Upper lobe of left lung (tissue), 4 donors: ENCODE measurements around the gene EPHB2.

Experiments used
- CTCF ChIP-seq, 6 experiments: fragments of 450-650 bp in 4 of 6; fragments of 200-600 bp in 2 of 6; sonication (generic) in 2 of 6; IDR thresholded peaks; one replicate each; pipeline ENCODE4 v1.5.1; 2016 to 2019; ENCODE audit warnings: antibody characterized with exemption in 6 of 6
- POLR2AphosphoS5 ChIP-seq, 2 donors: sonication (generic); formaldehyde crosslinking; IDR thresholded peaks; one replicate each; pipeline ENCODE4 v1.5.1; 2017; ENCODE audit warnings: antibody characterized with exemption in 2 of 2

- TF ChIP-seq CTCF (IDR thresholded peaks at IDR 0.05) (no peak), POLR2AphosphoS5 (IDR thresholded peaks at IDR 0.05) (no peak)
Observed at GRCh38 chr1:22822371-22822770, 111.7 kb downstream of the EPHB2 start.
